HG03064 (cell line): ENCODE data around the gene IFI44.

Source experiments
- ATAC-seq: cut with Tn5 transposase; IDR thresholded peaks from one replicate; pipeline ENCODE4 v1.9.1; 2021; ENCODE audit warnings: low read depth; ENCODE audit not compliant: unreplicated experiment

The IFI44 gene

GRCh38 chr1:78699813-78700212 is 50.2 kb downstream of the IFI44 start:
- ATAC-seq: no peak

- no peak for ATAC-seq
Observed at GRCh38 chr1:78702426-78702825, 52.8 kb downstream of the IFI44 start.

GRCh38 chr1:78703806-78704205 is 54.2 kb downstream of the IFI44 start:
- ATAC-seq: no peak

- no peak for ATAC-seq
Observed at GRCh38 chr1:78712467-78713051, 62.9 kb downstream of the IFI44 start.

- ATAC-seq: no peak
Observed at GRCh38 chr1:78713297-78713696, 63.7 kb downstream of the IFI44 start.
